Ovary (tissue), 9 donors: ENCODE measurements around the gene CENPP. TPM values are rescaled to one million over a fixed set of nuclear protein-coding genes. Genes with fewer than 3 reads are reported as not detected.

Source experiments
- DNase-seq, 5 donors: peaks; one replicate each; pipeline ENCODE4 v3.0.0-alpha.2; 2019 to 2020
- H3K27ac ChIP-seq, 2 donors: fragments of 200-600 bp; one replicate each; pipeline versions ENCODE4 v1.5.1 to v1.8.0; 2019 to 2022
- H3K27me3 ChIP-seq: fragments of 200-600 bp; one replicate; pipeline ENCODE4 v1.8.0; 2022
- H3K36me3 ChIP-seq: fragments of 200-600 bp; sonication (generic); one replicate; pipeline ENCODE4 v1.5.1; 2019
- H3K4me1 ChIP-seq: one replicate; pipeline ENCODE4 v1.8.1; 2013; ENCODE audit warnings: mild to moderate bottlenecking, moderate library complexity; ENCODE audit not compliant: insufficient read depth
- H3K4me3 ChIP-seq: fragments of 200-600 bp; sonication (generic); one replicate; pipeline ENCODE4 v1.5.1; 2017
- H3K9me3 ChIP-seq, 2 donors: fragments of 200-600 bp in 1 of 2; sonication (generic) in 1 of 2; one replicate each; pipeline versions ENCODE4 v1.5.1 to v1.8.1; 2013 to 2019; ENCODE audit warnings: mild to moderate bottlenecking in 1 of 2, moderate library complexity in 1 of 2
- EP300 ChIP-seq: sonication (generic); formaldehyde crosslinking; IDR thresholded peaks from one replicate; pipeline ENCODE4 v1.6.1; 2017; ENCODE audit warnings: antibody characterized with exemption
- POLR2A ChIP-seq: fragments of 450-650 bp; IDR thresholded peaks from one replicate; pipeline ENCODE4 v1.6.1; 2017; ENCODE audit warnings: antibody characterized with exemption, mild to moderate bottlenecking, moderate library complexity
- WGBS, 3 donors: extraction: QIAGEN DNeasy Blood & Tissue Kit in 1 of 3; methylation state at CpG; one replicate each; pipeline versions ENCODE4 v1.1.5 to v1.1.7; 2013 to 2017; 5-methylcytosine and 5-hydroxymethylcytosine counted together
- intact Hi-C, 4 donors: fragments of 100-400 bp; cut with DNase I; formaldehyde crosslinking; loops; one replicate each; pipeline versions ENCODE4 v1.11.0 to v1.15.1; 2022 to 2023
- microRNA-seq, 3 donors: library from miRNA; unstranded; fragments of <30 nt; microRNA quantifications; one replicate each; pipeline versions ENCODE4 to v1.2.0, GENCODE V29; 2019 to 2020
- polyA plus RNA-seq, 2 donors: library from polyadenylated mRNA; stranded (reverse); fragments of 200-250 nt in 1 of 2; fragments of 350-450 nt in 1 of 2; fragmentation: Illumina TruSeq in 1 of 2; extraction: RNeasy Lipid Tissue Mini Kit (QIAGEN cat#74804) in 1 of 2; gene quantifications; one replicate each; pipeline ENCODE4 v1.2.3, GENCODE V29; 2013 to 2014
- small RNA-seq: library from RNA; depleted of rRNA; stranded (forward); fragments of <200 nt; gene quantifications from one replicate; pipeline ENCODE3, GENCODE V24; 2016
- total RNA-seq, 7 donors: library from RNA; depleted of rRNA in 2 of 7; stranded (reverse); fragments of >200 nt in 2 of 7; fragmentation: NEBNext Ultra II Directional in 3 of 7; extraction: Animal tissue kit (Norgen Biotek cat#: 25700) in 3 of 7; gene quantifications; one replicate each; pipeline versions ENCODE4 v1.1.0 to v1.2.4, GENCODE V29; 2016 to 2023
- TF ChIP-seq, protein P1 (sequence below), 3 donors: fragments of 450-650 bp in 2 of 3; fragments of 200-600 bp in 1 of 3; IDR thresholded peaks; one replicate each; pipeline versions ENCODE4 v1.5.1 to v1.8.0; 2016 to 2022; ENCODE audit warnings: antibody characterized with exemption in 3 of 3, mild to moderate bottlenecking in 1 of 3
- donor health status: DM: no; HTN: no; CAD: no; lungs with moderate emphysema.
- donor health status: DM: no; HTN: no; CAD: no.
- donor health status: Bipolar disorder and iron deficiency.
- donor health status: DM: yes; HTN: yes; CAD: no.
- donor health status: DM: no; HTN: no; CAD: no.
- donor health status: DM: yes; HTN: yes; CAD: no.

The CENPP gene
- total and polyA plus RNA-seq, 9 donors = 1.4 to 9.5 (median 5.8) TPM

DNA sequence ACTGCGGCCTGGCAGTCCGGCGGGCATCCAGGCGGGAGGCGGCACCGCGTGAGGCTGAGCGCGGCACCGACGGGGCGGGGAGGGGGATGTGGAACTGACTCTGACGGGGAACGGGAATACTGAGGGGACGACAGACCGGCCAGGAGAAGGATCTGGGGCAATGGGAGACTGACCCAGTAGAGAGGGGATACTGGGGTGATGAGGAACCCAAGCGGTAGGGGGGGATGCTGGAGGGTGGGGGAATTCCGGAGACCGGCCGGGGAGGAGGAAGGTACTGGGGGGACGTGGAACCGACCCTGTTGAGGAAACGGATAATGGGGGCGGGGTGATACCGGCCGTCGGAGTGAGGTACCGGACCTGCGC lies 343.8 kb downstream of the CENPP start:
- Histone ChIP-seq H3K4me3 (peak overlapping the region; percentile 93), H3K27ac (no peak overlapping the region), H3K4me1 (peaks cover 3% of the 10 kb centered on the region), H3K36me3 (no peaks in the 10 kb centered on the region), H3K9me3 (no peaks in the 10 kb centered on the region), H3K27me3 (no peaks in the 10 kb centered on the region)
- no peak for TF ChIP-seq POLR2A
- TF ChIP-seq EP300 = no peak
- TF ChIP-seq, protein P1, sequence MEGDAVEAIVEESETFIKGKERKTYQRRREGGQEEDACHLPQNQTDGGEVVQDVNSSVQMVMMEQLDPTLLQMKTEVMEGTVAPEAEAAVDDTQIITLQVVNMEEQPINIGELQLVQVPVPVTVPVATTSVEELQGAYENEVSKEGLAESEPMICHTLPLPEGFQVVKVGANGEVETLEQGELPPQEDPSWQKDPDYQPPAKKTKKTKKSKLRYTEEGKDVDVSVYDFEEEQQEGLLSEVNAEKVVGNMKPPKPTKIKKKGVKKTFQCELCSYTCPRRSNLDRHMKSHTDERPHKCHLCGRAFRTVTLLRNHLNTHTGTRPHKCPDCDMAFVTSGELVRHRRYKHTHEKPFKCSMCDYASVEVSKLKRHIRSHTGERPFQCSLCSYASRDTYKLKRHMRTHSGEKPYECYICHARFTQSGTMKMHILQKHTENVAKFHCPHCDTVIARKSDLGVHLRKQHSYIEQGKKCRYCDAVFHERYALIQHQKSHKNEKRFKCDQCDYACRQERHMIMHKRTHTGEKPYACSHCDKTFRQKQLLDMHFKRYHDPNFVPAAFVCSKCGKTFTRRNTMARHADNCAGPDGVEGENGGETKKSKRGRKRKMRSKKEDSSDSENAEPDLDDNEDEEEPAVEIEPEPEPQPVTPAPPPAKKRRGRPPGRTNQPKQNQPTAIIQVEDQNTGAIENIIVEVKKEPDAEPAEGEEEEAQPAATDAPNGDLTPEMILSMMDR (IDR thresholded peaks at IDR 0.05) = no peak
- DNase-seq = peak in 3 of 5 donors; percentile 34 to 58 (median 52)
- WGBS, 3 donors = 0 to 1% (median 0%) methylated on average over 28 to 29 of the region's 29 CpGs
- intact Hi-C loops = no loop called here

Small RNA genes within 50 kb of the gene (microRNA-seq; reads per million reads assigned to microRNA genes)
- gene MIR3651 (0.18 to 0.75 (median 0.63) reads per million in 3 donors), gene MIR4670 (0 to 0.18 (median 0) reads per million in 3 donors)

Small RNA genes within 50 kb of the gene (small RNA-seq; reads per million reads assigned to genes)
- gene AL157827.1 (not detected), gene MIR3651 (not detected), gene MIR4670 (not detected), gene SNORA84 (not detected)

Other genes with a start within 250 kb of the CENPP start
- gene SPTLC1, start 210.5 kb upstream of the CENPP start, total RNA-seq = 10 to 100 TPM; 60.1 to 80.2 (median 72.0) TPM
- gene SPTLC1, start 210.5 kb upstream of the CENPP start, polyA plus RNA-seq = 10 to 100 TPM; 54.3 to 77.7 TPM
- gene IARS1, start 32.3 kb upstream of the CENPP start, total RNA-seq = 100 to 1,000 TPM in 1 of 7 donors, 10 to 100 TPM in 6; 44.4 to 281 (median 64.8) TPM
- 10 to 100 TPM; 16.0 to 55.8 TPM for gene IARS1, start 32.3 kb upstream of the CENPP start, polyA plus RNA-seq
- 10 to 100 TPM; 19.2 to 35.4 (median 28.8) TPM for gene NOL8, start 603 bp upstream of the CENPP start, total RNA-seq
- 10 to 100 TPM; 17.1 to 29.4 TPM for gene NOL8, start 603 bp upstream of the CENPP start, polyA plus RNA-seq
- gene OGN, start 78.6 kb downstream of the CENPP start, total RNA-seq = 100 to 1,000 TPM in 2 of 7 donors, 10 to 100 TPM in 5; 19.3 to 129 (median 57.7) TPM
- gene OGN, start 78.6 kb downstream of the CENPP start, polyA plus RNA-seq = 100 to 1,000 TPM; 130 to 217 TPM
- gene OMD, start 98.5 kb downstream of the CENPP start, total RNA-seq = 10 to 100 TPM in 6 of 7 donors, 1 to 10 TPM in 1; 2.1 to 32.6 (median 18.9) TPM
- gene OMD, start 98.5 kb downstream of the CENPP start, polyA plus RNA-seq = 10 to 100 TPM; 18.6 to 29.5 TPM
- 10 to 100 TPM in 2 of 7 donors, 1 to 10 TPM in 4, under 1 TPM in 1; 0.90 to 12.9 (median 3.8) TPM for gene ASPN, start 156.6 kb downstream of the CENPP start, total RNA-seq
- gene ASPN, start 156.6 kb downstream of the CENPP start, polyA plus RNA-seq = 10 to 100 TPM in 1 of 2 donors, 1 to 10 TPM in 1; 4.5 to 39.5 TPM
- gene ECM2, start 210.0 kb downstream of the CENPP start, total RNA-seq = 10 to 100 TPM; 35.0 to 80.2 (median 63.1) TPM
- 10 to 100 TPM; 88.8 to 91.4 TPM for gene ECM2, start 210.0 kb downstream of the CENPP start, polyA plus RNA-seq